ENCODE measurements around the gene TEAD3. TPM values are rescaled to one million over a fixed set of nuclear protein-coding genes. Genes with fewer than 3 reads are reported as not detected.

The TEAD3 gene
- total and polyA plus RNA-seq, 2 experiments from 2014 or later = 15.0 to 26.5 TPM

- TF ChIP-seq ZNF114 (CRISPR knock-in tag; IDR thresholded peaks at IDR 0.05) (no peak), EZH2phosphoT487 (IDR thresholded peaks at IDR 0.05; ENCODE audit: unreplicated experiment) (no peak), ZNF331 (CRISPR knock-in tag; IDR thresholded peaks at IDR 0.05; ENCODE audit: low read depth) (no peak), POLR2AphosphoS5 (IDR thresholded peaks at IDR 0.05; ENCODE audit: low read depth) (no peak), REST (IDR thresholded peaks at IDR 0.05; ENCODE audit: unreplicated experiment) (no peak), ETS1 (IDR thresholded peaks at IDR 0.05) (no peak), NANOG (IDR thresholded peaks at IDR 0.05; ENCODE audit: borderline replicate concordance) (no peak), CREB1 (CRISPR knock-in tag; IDR thresholded peaks at IDR 0.05; ENCODE audit: low read depth) (no peak), CTCF (conservative IDR thresholded peaks at IDR 0.05; ENCODE audit: low read depth in 2 of 2) (no peak)
Measured at GRCh38 chr6:35436071-35436857, 60.6 kb downstream of the TEAD3 start (continued).

- Histone ChIP-seq H3F3A (replicated peaks; ENCODE audit: low read depth) (no peaks in the 10 kb centered on the region), H3K36me3 (ENCODE audit: insufficient read depth) (no peaks in the 10 kb centered on the region), H3K27ac (ENCODE audit: low read depth) (no peak overlapping the region), H2AFZ (peak overlapping the region; percentile 81; the same call in 1 of the 2 replicates), H3K4me3 (no peak overlapping the region), H3K4me1 (ENCODE audit: insufficient read depth) (peaks cover 4% of the 10 kb centered on the region; the same call in 1 of the 2 replicates), H3K4me2 (no peak overlapping the region), H3K9me2 (ENCODE audit: insufficient read depth) (no peaks in the 10 kb centered on the region), H3K27me3 (ENCODE audit: insufficient read depth) (no peaks in the 10 kb centered on the region), H4K20me1 (replicated peaks; ENCODE audit: insufficient read depth) (no peaks in the 10 kb centered on the region), H3K79me2 (replicated peaks; ENCODE audit: insufficient read depth) (no peaks in the 10 kb centered on the region)
- Mint-ChIP-seq H3K27ac (no peak overlapping the region), H3K9me3 (peaks cover 4% of the 10 kb centered on the region; the same call in 2 of the 3 replicates), H3K4me1 (peaks cover 2% of the 10 kb centered on the region; the same call in 1 of the 3 replicates), H3K4me3 (no peak overlapping the region), H3K36me3 (ENCODE audit: low read depth) (peaks cover 1% of the 10 kb centered on the region; the same call in 1 of the 3 replicates), H3K27me3 (ENCODE audit: insufficient read depth, low read depth, poor library complexity) (peaks cover 5% of the 10 kb centered on the region)
- ATAC-seq (no peak; the same call in 2 of the 3 replicates), DNase-seq (ENCODE audit: low spot score) (no peak)
- TF ChIP-seq ZNF114 (CRISPR knock-in tag; IDR thresholded peaks at IDR 0.05) (no peak), POLR2AphosphoS5 (IDR thresholded peaks at IDR 0.05; ENCODE audit: low read depth) (no peak), EZH2 (IDR thresholded peaks at IDR 0.05; ENCODE audit: low read depth, unreplicated experiment) (no peak), EZH2phosphoT487 (IDR thresholded peaks at IDR 0.05; ENCODE audit: unreplicated experiment) (no peak)
Measured at GRCh38 chr6:35435074-35435837, 61.6 kb downstream of the TEAD3 start.

All from GM23338 (cell line).